Nephron (organoid): ENCODE results near the gene SRSF10.

Experiments used
- H3K27ac Mint-ChIP-seq, 3 experiments: 2 replicates each; pipeline ENCODE4 v1.8.0; 2020; ENCODE audit warnings: mixed read lengths in 3 of 3, mild to moderate bottlenecking in 2 of 3, moderate library complexity in 1 of 3
- H3K27me3 Mint-ChIP-seq: 2 replicates; pipeline ENCODE4 v1.8.0; 2021; ENCODE audit warnings: low read depth, mild to moderate bottlenecking, moderate library complexity, mixed read lengths
- H3K36me3 Mint-ChIP-seq: 2 replicates; pipeline ENCODE4 v1.8.0; 2020; ENCODE audit warnings: low read depth, mixed read lengths
- H3K4me1 Mint-ChIP-seq: 2 replicates; pipeline ENCODE4 v1.8.0; 2020; ENCODE audit warnings: mixed read lengths
- H3K4me3 Mint-ChIP-seq, 3 experiments: 2 replicates each; pipeline ENCODE4 v1.8.0; 2020; ENCODE audit warnings: mild to moderate bottlenecking in 3 of 3, mixed read lengths in 3 of 3, moderate library complexity in 2 of 3
- H3K9me3 Mint-ChIP-seq: 2 replicates; pipeline ENCODE4 v1.8.0; 2020; ENCODE audit warnings: mixed read lengths
- TF ChIP-seq, protein P1 (sequence below), 3 experiments: fragments of 200-600 bp; sonication (generic); IDR thresholded peaks; one replicate each; pipeline ENCODE4 v1.5.0; 2021; ENCODE audit warnings: antibody characterized with exemption in 3 of 3; ENCODE audit not compliant: unreplicated experiment in 3 of 3

The SRSF10 gene

DNA sequence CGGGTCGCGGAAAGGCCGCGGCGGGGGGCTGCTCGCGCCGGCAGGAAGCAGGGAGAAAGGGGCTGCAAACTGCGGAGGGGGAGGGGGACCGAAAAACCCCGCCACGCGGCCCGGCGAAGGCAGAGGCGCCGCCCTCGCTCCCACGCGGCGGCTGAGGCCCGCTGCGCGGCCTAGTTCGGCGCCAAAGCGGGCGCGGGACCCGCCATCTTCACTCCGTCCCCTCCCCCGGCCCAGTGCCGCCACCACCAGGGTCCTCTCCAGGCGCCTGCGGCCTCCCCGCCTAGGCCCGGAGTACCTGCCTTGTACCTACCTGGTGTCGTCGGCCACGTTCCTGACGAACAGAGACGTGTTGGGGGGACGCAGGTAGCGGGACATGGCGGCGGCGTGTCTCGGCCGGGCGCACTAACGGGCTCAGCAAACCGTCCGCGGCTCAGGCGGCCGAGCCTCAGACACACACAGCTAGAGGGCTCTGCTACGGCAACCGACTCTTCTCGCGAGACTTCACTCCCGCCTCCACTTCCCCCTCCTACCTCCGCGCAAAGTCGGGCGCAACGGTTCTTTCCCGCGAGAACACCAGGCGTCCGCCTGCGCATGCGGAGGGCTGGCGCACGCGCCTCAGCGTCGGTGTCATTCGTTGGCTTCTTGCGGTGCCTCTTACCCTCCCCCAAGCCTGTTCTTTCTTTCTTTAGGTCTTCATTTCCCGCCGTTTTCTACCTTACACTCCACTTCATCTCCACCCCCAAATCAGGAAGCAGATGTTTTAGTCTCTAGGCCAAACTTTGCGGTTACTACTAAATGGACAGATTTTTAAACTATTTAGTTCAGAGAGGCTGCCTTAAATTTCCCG is at the start of gene SRSF10:
Gene SRSF10, minus strand, starts transcription at position 447 of the 847 bp plus-strand sequence. Its CDS starts 72 bp downstream, at position 375.
- Mint-ChIP-seq H3K36me3 (peaks cover 27% of the 10 kb centered on the region), H3K4me1 (peaks cover 44% of the 10 kb centered on the region), H3K4me3 (peak within 1 kb of the TSS; percentile 92 to 98 (median 97)), H3K27ac (peak within 1 kb of the TSS; percentile 98 to 99 (median 99)), H3K9me3 (no peaks in the 10 kb centered on the region), H3K27me3 (no peaks in the 10 kb centered on the region)
- TF ChIP-seq, protein P1, sequence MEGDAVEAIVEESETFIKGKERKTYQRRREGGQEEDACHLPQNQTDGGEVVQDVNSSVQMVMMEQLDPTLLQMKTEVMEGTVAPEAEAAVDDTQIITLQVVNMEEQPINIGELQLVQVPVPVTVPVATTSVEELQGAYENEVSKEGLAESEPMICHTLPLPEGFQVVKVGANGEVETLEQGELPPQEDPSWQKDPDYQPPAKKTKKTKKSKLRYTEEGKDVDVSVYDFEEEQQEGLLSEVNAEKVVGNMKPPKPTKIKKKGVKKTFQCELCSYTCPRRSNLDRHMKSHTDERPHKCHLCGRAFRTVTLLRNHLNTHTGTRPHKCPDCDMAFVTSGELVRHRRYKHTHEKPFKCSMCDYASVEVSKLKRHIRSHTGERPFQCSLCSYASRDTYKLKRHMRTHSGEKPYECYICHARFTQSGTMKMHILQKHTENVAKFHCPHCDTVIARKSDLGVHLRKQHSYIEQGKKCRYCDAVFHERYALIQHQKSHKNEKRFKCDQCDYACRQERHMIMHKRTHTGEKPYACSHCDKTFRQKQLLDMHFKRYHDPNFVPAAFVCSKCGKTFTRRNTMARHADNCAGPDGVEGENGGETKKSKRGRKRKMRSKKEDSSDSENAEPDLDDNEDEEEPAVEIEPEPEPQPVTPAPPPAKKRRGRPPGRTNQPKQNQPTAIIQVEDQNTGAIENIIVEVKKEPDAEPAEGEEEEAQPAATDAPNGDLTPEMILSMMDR (IDR thresholded peaks at IDR 0.05; ENCODE audit: unreplicated experiment in 3 of 3), result peak in 2 of 3 experiments; percentile 22 to 38

DNA sequence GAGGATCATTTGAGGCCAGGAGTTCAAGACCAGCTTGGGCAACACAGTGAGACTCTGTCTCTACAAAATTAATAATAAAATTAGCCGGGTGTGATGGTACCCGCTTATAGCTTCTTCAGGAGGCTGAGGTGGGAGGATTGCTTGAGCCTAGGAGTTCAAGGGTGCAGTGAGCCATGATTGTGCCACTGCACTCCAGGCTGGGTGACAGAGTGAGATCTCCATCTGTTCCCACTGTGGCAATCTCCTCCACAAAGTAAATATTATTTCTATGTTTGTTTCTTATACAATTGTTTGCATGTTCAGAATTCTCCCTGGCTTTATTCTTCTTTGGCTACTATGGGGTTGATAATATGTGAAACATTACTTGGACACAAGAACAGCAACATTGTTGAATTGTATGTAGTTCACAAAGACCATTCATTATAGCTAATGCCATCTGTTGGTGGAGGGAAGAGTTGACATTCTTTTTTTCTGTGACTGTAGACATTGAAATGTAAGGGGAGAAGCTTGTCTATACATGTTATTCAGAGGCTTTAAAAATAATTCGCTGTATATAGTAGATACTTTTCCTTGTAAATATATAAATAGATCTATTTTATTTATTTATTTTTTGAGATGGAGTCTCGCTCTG is 47.8 kb upstream of the SRSF10 start:
- no peak overlapping the region for H3K4me3 Mint-ChIP-seq

DNA sequence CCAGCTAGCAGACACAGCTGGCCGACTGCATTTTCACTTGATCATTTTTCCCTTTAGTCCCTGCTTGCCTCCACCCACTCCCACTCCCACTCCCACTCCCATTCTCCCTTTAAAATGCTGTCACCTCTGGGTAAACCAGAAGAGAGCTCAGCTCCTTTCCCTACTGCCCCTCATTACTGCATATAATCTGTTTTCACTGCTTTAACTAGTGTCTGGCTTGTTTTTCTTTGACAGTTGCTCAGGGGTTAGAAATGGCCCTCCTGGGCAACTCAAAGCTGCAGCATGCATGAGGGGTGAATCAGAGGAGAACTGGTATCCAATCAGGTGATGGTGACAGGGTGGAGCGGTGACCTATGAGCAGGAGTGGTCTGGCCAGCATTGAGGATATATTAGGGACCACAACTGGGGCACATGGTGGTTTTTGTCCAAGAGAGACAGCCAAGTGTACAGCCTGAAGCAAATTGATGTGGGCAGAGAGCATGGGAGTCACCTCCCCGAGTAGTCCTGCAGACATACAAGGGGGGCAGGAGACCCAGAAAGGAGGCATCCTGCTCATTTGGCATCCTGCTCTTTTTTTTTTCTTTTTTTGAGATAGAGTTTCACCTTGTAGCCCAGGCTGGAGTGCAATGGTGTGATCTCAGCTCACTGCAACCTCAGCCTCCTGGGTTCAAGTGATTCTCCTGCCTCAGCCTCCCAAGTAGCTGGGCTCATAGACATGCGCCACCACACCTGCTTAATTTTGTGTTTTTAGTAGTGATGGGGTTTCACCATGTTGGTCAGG is 42.6 kb upstream of the SRSF10 start:
- Mint-ChIP-seq H3K4me3 (peak overlapping the region; percentile 10 to 37 (median 23)), H3K4me1 (peaks cover 45% of the 10 kb centered on the region), H3K36me3 (no peaks in the 10 kb centered on the region), H3K9me3 (no peaks in the 10 kb centered on the region), H3K27me3 (no peaks in the 10 kb centered on the region), H3K27ac (peak overlapping the region; percentile 95 to 99 (median 99))
- TF ChIP-seq, protein P1 (IDR thresholded peaks at IDR 0.05; ENCODE audit: unreplicated experiment in 3 of 3), result no peak

More for the DNA sequence above, 47.8 kb upstream of the SRSF10 start:
- Mint-ChIP-seq H3K27me3 (no peaks in the 10 kb centered on the region), H3K27ac (peak overlapping the region; percentile 37 to 84 (median 40)), H3K9me3 (no peaks in the 10 kb centered on the region), H3K36me3 (no peaks in the 10 kb centered on the region), H3K4me1 (peaks cover 12% of the 10 kb centered on the region)
- TF ChIP-seq, protein P1 (IDR thresholded peaks at IDR 0.05; ENCODE audit: unreplicated experiment in 3 of 3), result peak; percentile 52 to 70 (median 55)

DNA sequence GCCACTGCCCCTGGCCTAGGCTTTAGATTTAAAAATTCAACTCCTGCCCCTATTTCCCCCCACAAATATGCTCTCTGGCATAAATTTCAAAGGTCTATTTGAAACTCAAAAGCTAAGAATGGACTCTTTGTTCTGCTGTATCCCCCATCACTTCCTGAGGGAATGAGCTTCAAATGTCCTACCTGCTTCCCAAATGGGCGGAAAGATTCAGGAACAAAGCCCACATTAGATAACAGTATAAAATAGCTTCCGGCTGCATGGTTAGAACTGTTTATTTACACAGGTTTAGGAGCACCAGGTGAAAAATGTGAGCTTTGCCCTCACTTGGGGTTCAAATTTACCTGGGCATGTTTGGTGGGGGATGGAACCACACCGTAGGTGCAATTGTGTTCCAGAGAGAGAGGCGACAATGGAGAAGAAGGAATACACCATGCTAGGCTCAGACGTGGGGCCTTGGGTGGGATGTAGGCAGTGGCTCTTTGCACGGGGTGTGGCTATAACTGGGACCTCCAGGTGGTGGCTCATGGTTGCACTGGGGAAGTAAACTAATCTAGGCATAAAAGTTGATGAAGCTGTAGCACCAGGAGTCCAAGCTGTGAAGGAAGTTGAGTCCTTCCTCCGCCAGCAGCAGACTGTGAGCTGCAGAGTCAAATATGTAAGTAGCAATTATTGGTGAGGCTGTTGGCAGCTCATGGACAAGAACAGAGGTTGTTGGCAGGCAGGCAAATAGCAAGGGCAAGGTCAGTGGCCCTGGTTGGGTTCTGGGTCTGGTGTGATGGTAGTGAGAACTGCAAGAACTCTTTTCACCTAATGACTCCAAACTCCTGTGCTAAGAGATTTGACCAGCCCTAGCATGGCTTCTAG is 41.5 kb upstream of the SRSF10 start:
- H3K27me3 Mint-ChIP-seq, result no peaks in the 10 kb centered on the region
- H3K27ac Mint-ChIP-seq, result peak overlapping the region; percentile 95 to 99 (median 99)
- TF ChIP-seq, protein P1 (IDR thresholded peaks at IDR 0.05; ENCODE audit: unreplicated experiment in 3 of 3), result no peak
- H3K4me3 Mint-ChIP-seq, result no peak overlapping the region
- no peaks in the 10 kb centered on the region for H3K9me3 Mint-ChIP-seq
- no peaks in the 10 kb centered on the region for H3K36me3 Mint-ChIP-seq
- peaks cover 55% of the 10 kb centered on the region for H3K4me1 Mint-ChIP-seq

DNA sequence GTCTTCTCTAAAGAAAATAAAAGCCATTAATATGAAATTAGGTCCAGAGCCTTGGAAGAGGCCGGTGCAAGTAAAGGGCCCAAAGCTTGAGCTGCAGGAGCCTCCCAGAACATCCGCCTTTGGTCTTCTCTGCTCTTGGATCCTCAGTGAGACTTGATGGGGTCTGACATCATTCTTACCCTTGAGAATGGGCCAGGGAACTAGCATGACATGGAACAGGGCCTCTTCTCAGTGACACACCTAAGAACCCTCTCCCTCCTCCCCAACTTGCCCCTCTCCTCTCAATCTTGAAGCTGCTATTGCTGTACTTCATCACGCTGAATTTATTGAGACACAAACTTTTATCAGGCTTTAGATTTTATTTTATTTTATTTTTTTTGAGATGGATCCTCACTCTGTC is 40.3 kb upstream of the SRSF10 start:
- peak overlapping the region; percentile 95 to 99 (median 99) for H3K27ac Mint-ChIP-seq
- H3K9me3 Mint-ChIP-seq, result no peaks in the 10 kb centered on the region
- no peaks in the 10 kb centered on the region for H3K27me3 Mint-ChIP-seq
- peaks cover 63% of the 10 kb centered on the region for H3K4me1 Mint-ChIP-seq
- peak overlapping the region in 2 of 3 experiments; percentile 15 to 53 for H3K4me3 Mint-ChIP-seq
- TF ChIP-seq, protein P1 (IDR thresholded peaks at IDR 0.05; ENCODE audit: unreplicated experiment in 3 of 3), result no peak
- no peaks in the 10 kb centered on the region for H3K36me3 Mint-ChIP-seq
